HepG2 (cell line): ENCODE measurements around the gene GNMT. TPM values are rescaled to one million over a fixed set of nuclear protein-coding genes. Genes with fewer than 3 reads are reported as not detected.

Experiments
- ATF5 ChIP-seq: sonication (generic); formaldehyde crosslinking; IDR thresholded peaks from 2 replicates; pipeline ENCODE4 v1.4.0; 2020; ENCODE audit warnings: mild to moderate bottlenecking, low read depth, missing genetic modification reagents
- DZIP1 ChIP-seq: sonication (generic); formaldehyde crosslinking; IDR thresholded peaks from 2 replicates; pipeline ENCODE4 v1.5.0; 2020; ENCODE audit warnings: mild to moderate bottlenecking, missing genetic modification reagents
- E2F1 ChIP-seq: sonication (generic); formaldehyde crosslinking; IDR thresholded peaks from 2 replicates; pipeline ENCODE4 v1.5.0; 2020; ENCODE audit warnings: missing genetic modification reagents
- HBP1 ChIP-seq: IDR thresholded peaks from 2 replicates; pipeline ENCODE4 v1.6.1; 2016; ENCODE audit warnings: low read depth, control low read depth
- HMGA1 ChIP-seq: sonication (generic); formaldehyde crosslinking; conservative IDR thresholded peaks from 2 replicates; pipeline ENCODE4 v1.4.0; 2020; ENCODE audit warnings: missing genetic modification reagents
- KAT8 ChIP-seq: IDR thresholded peaks from 2 replicates; pipeline ENCODE4 v1.6.1; 2016; ENCODE audit warnings: missing genetic modification reagents, missing compliant biosample characterization
- KLF13 ChIP-seq: sonication (generic); formaldehyde crosslinking; IDR thresholded peaks from 2 replicates; pipeline ENCODE4 v1.4.0; 2020; ENCODE audit warnings: mild to moderate bottlenecking, missing genetic modification reagents
- NR2F1 ChIP-seq, 2 experiments: fragments of 450-650 bp in 1 of 2; formaldehyde crosslinking in 1 of 2; IDR thresholded peaks; 2 replicates each; pipeline versions ENCODE4 v1.5.0 to v1.6.1; 2016 to 2020; ENCODE audit warnings: mild to moderate bottlenecking in 1 of 2, missing compliant biosample characterization in 1 of 2, missing genetic modification reagents in 1 of 2, moderate library complexity in 1 of 2
- polyA plus RNA-seq, 8 experiments: library from polyadenylated mRNA; depleted of rRNA in 3 of 8; stranded (reverse) in 7 of 8; unstranded in 1 of 8; fragments of >200 nt; fragmentation: Illumina TruSeq in 4 of 8; extraction: Trizol in 4 of 8; gene quantifications; 2 replicates each; pipeline versions ENCODE4 v1.2.1 to v1.2.3, GENCODE V29; 2011 to 2016; ENCODE audit warnings: low read depth in 4 of 8, missing spikeins in 1 of 8, mixed read lengths in 1 of 8; ENCODE audit not compliant: insufficient read depth in 1 of 8
- total RNA-seq, 5 experiments: library from RNA; depleted of rRNA; stranded (reverse); fragments of >200 nt; fragmentation: Illumina TruSeq; extraction: Trizol; gene quantifications; 2 replicates each; pipeline ENCODE4 v1.2.3, GENCODE V29; 2016; ENCODE audit warnings: low read depth in 1 of 5

GNMT gene
- total and polyA plus RNA-seq, 2 of the 13 experiments (the other 11 are each of a cell fraction or from before 2014, with no cell fraction given) = 2.8 to 7.0 TPM

- no peak for TF ChIP-seq DZIP1
- TF ChIP-seq ATF5 (CRISPR knock-in tag) = no peak
- no peak for TF ChIP-seq KAT8 (CRISPR knock-in tag)
- TF ChIP-seq HMGA1 (CRISPR knock-in tag) = no peak
- no peak for TF ChIP-seq NR2F1 (CRISPR knock-in tag; IDR thresholded peaks at IDR 0.05)
- no peak for TF ChIP-seq KLF13 (CRISPR knock-in tag)
- no peak for TF ChIP-seq HBP1
- no peak for TF ChIP-seq E2F1 (CRISPR knock-in tag)
Measured at GRCh38 chr6:42925248-42925857, 35.2 kb upstream of the GNMT start (continued).
